Lower lobe of right lung (tissue), 2 donors: ENCODE data around the gene MYH16. TPM values are rescaled to one million over a fixed set of nuclear protein-coding genes. Genes with fewer than 3 reads are reported as not detected.
"Not testable (repeated sequence)": the region's sequence is repeated elsewhere in the genome, so short reads cannot be mapped to it uniquely, and the experiment has no call there.

ENCODE experiments used
- ATAC-seq, 2 donors: fragments of 200-7000 bp; cut with Tn5 transposase; one replicate each; pipeline ENCODE4 v1.9.1; 2020 to 2022; ENCODE audit warnings: mild to moderate bottlenecking in 2 of 2, moderate library complexity in 2 of 2
- DNase-seq: peaks from one replicate; pipeline ENCODE4 v3.0.0-alpha.2; 2020
- H3K27ac ChIP-seq: fragments of 200-600 bp; one replicate; pipeline ENCODE4 v1.8.0; 2022
- H3K27me3 ChIP-seq: fragments of 200-600 bp; one replicate; pipeline ENCODE4 v1.8.0; 2022; ENCODE audit warnings: low read depth
- H3K36me3 ChIP-seq: fragments of 200-600 bp; one replicate; pipeline ENCODE4 v1.8.0; 2022; ENCODE audit warnings: mild to moderate bottlenecking
- H3K4me1 ChIP-seq: fragments of 200-600 bp; one replicate; pipeline ENCODE4 v1.8.0; 2022
- H3K4me3 ChIP-seq: fragments of 200-600 bp; one replicate; pipeline ENCODE4 v1.8.0; 2022; ENCODE audit warnings: mild to moderate bottlenecking
- H3K9me3 ChIP-seq: fragments of 200-600 bp; one replicate; pipeline ENCODE4 v1.8.0; 2022
- CTCF ChIP-seq: fragments of 200-600 bp; IDR thresholded peaks from one replicate; pipeline ENCODE4 v1.8.0; 2022; ENCODE audit warnings: antibody characterized with exemption, mild to moderate bottlenecking
- intact Hi-C: fragments of 100-400 bp; cut with DNase I; formaldehyde crosslinking; loops from one replicate; pipeline ENCODE4 v1.11.0; 2022
- total RNA-seq: library from RNA; stranded (reverse); fragmentation: NEBNext Ultra II Directional; extraction: Animal tissue kit (Norgen Biotek cat#: 25700); gene quantifications from one replicate; pipeline ENCODE4 v1.2.1, GENCODE V29; 2021
- donor health status: DM: no; HTN: yes; CAD: no; lungs with severe emphysema.

MYH16 gene
- total RNA-seq, 1 donor from 2014 or later, result not detected

DNA sequence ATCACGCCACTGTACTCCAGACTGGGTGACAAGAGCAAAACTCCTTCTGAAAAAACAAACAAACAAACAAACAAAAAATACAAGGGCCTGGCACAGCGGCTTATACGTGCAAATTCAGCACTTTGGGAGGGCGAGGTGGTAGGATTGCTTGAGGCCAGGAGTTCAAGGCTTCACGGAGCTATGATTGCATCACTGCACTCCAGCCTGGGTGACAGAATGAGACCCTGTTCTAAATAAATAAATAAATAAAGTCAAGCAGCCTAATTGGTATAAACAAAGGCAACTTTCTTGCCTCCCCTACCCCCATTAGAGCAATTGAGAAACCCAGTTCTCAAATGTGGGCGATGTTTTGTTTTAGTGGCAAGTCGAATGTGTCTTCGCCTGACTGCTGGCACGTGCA is 38.5 kb upstream of the MYH16 start:
- Histone ChIP-seq H3K27me3 (no peaks in the 10 kb centered on the region), H3K27ac (no peak overlapping the region), H3K4me3 (no peak overlapping the region), H3K36me3 (no peaks in the 10 kb centered on the region), H3K9me3 (peaks cover 3% of the 10 kb centered on the region), H3K4me1 (no peaks in the 10 kb centered on the region)
- intact Hi-C loops, result no loop called here
- DNase-seq, result no peak
- ATAC-seq, result no peak
- TF ChIP-seq CTCF, result no peak

DNA sequence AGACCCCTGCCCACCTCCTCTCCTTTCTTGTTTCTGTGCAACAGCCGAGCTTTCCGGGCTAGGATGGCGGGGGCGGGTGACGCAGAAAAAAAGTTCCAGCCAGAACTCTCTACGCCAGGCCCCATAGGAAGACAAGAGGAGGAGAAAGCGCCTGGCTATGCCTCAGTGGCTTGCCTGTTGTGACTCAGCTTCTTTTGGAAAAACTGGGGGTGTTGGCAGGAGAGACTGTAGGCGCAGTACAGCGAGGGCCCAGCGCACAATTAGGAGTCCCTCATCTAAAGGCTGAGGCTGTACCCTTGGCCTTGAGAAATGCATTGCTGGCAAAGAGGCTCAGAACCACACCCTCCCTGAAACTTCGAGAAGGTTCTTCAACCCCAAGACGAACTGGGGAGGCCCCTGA is 36.7 kb upstream of the MYH16 start:
- Histone ChIP-seq H3K4me1 (no peaks in the 10 kb centered on the region), H3K27ac (no peak overlapping the region), H3K4me3 (no peak overlapping the region), H3K36me3 (no peaks in the 10 kb centered on the region), H3K27me3 (no peaks in the 10 kb centered on the region), H3K9me3 (peaks cover 3% of the 10 kb centered on the region)
- intact Hi-C loops, result no loop called here
- TF ChIP-seq CTCF, result no peak
- DNase-seq (no peak), ATAC-seq (no peak)

DNA sequence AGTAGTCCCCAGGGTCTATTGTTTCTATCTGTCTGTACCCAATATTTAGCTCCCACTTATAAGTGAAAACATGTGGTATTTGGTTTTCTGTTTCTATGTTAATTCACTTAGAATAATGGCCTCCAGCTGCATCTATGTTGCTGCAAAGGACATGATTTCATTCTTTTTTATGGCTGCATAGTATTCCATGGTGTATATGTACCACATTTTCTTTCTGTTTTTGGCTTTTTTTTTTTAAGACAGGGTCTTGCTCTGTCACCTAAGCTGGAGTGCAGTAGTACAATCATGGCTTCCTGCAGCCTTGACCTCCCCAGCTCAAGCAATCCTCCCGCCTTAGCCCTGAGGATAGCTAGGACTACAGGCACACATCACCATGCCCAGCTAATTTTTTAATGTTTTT is 34.8 kb upstream of the MYH16 start:
- intact Hi-C loops, result not testable (repeated sequence)

GRCh38 chr7:99238558-99239341 is 33.9 kb upstream of the MYH16 start:
- DNase-seq, result no peak
- intact Hi-C loops, result no loop called here
- Histone ChIP-seq H3K4me3 (no peak overlapping the region), H3K27ac (no peak overlapping the region), H3K9me3 (peaks cover 3% of the 10 kb centered on the region), H3K27me3 (no peaks in the 10 kb centered on the region), H3K36me3 (no peaks in the 10 kb centered on the region), H3K4me1 (no peaks in the 10 kb centered on the region)
- no peak for ATAC-seq
- no peak for TF ChIP-seq CTCF

More for the DNA sequence above, 34.8 kb upstream of the MYH16 start:
- H3K36me3 ChIP-seq, H3K27ac ChIP-seq, H3K4me1 ChIP-seq, H3K27me3 ChIP-seq, DNase-seq, H3K9me3 ChIP-seq, H3K4me3 ChIP-seq, ATAC-seq: not testable (repeated sequence)

DNA sequence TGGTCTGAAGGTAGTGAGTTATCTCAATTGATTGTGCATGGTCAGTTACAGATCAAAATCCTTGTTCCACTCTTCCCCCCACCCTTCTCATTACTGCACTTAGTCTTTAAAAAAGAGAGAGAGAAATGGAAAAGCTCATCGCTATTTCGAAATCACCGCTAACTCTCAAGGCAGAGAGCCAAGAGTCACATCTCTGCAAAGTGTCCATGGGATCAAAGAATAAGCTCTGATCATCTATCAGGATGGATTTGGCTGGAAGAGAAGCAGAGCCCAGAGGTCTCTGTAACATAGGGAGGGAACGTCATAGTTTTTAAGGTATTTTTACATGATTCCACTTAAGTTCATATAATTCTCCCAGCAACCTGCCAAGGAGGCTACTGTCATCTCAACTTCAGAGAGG is 30.0 kb upstream of the MYH16 start:
- no peaks in the 10 kb centered on the region for H3K4me1 ChIP-seq
- H3K27me3 ChIP-seq, result no peaks in the 10 kb centered on the region
- DNase-seq (no peak), ATAC-seq (no peak)
- H3K27ac ChIP-seq, result no peak overlapping the region
- peaks cover under 1% of the 10 kb centered on the region for H3K9me3 ChIP-seq
- no peaks in the 10 kb centered on the region for H3K36me3 ChIP-seq
- TF ChIP-seq CTCF, result no peak
- no peak overlapping the region for H3K4me3 ChIP-seq
- intact Hi-C loops, result no loop called here

GRCh38 chr7:99243751-99244337 is 28.8 kb upstream of the MYH16 start:
- no peak for TF ChIP-seq CTCF
- H3K4me1 ChIP-seq, result no peaks in the 10 kb centered on the region
- ATAC-seq (no peak), DNase-seq (no peak)
- H3K4me3 ChIP-seq, result no peak overlapping the region
- no peaks in the 10 kb centered on the region for H3K36me3 ChIP-seq
- H3K9me3 ChIP-seq, result no peaks in the 10 kb centered on the region
- no peaks in the 10 kb centered on the region for H3K27me3 ChIP-seq
- no peak overlapping the region for H3K27ac ChIP-seq
- intact Hi-C loops, result no loop called here
